GM12872 (cell line): Measurements from ENCODE around the gene MZF1.

Experiments used
- TF ChIP-seq, protein P1 (sequence below): IDR thresholded peaks from 3 replicates; pipeline ENCODE4 v1.5.1; 2011; ENCODE audit warnings: low read depth, mild to moderate bottlenecking, low read length, moderate library complexity; ENCODE audit not compliant: insufficient read depth

Gene MZF1

DNA sequence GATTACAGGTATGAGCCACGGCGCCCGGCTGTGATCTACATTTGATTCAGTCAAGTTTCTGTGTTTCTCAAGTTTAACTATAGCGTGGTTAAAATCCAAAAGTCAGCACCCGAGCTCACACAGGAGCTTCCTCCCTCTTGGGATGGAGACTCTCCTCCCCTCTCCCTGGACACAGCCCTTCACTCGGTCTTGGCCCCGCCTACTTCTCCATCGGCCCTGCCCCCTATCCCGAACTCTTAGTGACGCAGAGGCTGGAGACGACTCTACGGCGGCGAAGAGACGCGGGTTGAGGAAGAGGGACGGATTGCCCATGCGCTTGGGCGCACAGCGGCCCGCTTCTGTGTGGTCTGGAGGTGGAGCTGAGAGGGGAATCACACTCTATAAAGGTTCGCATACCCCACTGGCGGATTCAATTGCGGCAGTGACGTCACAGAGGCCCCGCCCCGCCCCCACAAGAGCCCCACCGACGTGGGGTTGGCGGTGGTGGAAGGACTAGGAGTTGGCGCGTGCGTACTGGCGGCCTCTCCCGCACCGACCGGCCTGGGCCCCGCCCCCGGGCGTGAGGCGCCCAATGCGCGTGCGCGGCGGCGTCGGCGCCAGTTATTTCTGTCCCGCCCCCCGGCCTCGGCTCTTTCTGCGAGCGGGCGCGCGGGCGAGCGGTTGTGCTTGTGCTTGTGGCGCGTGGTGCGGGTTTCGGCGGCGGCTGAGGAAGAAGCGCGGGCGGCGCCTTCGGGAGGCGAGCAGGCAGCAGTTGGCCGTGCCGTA lies 29.1 kb downstream of the MZF1 start, which contains the start of gene TRIM28:
TRIM28 (plus strand) TSS at position 239 of the 765 bp plus-strand sequence. CDS start 694 bp downstream, outside the sequence.
- TF ChIP-seq, protein P1, sequence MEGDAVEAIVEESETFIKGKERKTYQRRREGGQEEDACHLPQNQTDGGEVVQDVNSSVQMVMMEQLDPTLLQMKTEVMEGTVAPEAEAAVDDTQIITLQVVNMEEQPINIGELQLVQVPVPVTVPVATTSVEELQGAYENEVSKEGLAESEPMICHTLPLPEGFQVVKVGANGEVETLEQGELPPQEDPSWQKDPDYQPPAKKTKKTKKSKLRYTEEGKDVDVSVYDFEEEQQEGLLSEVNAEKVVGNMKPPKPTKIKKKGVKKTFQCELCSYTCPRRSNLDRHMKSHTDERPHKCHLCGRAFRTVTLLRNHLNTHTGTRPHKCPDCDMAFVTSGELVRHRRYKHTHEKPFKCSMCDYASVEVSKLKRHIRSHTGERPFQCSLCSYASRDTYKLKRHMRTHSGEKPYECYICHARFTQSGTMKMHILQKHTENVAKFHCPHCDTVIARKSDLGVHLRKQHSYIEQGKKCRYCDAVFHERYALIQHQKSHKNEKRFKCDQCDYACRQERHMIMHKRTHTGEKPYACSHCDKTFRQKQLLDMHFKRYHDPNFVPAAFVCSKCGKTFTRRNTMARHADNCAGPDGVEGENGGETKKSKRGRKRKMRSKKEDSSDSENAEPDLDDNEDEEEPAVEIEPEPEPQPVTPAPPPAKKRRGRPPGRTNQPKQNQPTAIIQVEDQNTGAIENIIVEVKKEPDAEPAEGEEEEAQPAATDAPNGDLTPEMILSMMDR = no peak

DNA sequence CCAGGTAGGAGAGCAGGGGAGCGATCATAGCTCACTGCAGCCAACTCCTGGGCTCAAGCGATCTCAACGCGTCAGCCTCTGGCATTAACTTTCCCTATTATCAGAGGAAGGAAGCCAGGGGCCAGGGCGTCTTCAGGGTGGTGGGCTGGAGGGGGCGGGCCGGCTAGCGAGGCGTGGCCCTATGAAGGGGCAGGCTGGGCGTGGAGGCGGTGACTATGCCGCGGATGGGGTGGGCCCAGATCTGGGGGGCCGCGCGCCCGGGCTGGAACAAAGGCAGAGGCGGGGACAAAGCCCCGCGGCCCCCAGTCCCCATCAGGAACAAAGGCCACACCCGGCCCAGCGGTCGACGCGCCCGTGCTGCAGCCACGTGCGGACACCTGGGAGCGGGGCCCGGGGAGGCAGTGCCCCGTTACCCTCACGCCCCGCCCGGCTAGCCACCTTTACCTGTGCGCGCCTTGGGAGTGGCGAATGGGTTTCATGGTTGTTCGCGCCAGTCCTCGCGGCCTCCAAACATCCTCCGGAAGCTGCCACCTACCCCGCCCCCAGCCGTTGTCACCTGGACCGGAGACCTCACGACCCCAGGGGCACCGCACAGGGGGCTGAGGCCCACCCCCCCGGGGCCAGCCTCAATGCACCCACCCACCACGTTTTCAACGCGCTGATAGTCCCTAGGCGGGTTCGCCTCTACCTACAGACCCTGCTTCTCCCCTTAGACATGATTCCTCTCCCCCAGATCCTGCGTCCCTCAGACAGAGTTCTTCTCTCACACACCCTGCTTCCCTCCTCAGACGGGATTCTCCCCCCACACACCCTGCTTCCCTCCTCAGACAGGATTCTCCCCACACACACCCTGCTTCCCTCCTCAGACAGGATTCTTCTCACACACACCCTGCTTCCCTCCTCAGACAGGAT lies 34.6 kb downstream of the MZF1 start:
- TF ChIP-seq, protein P1 = no peak

- TF ChIP-seq, protein P1 = no peak
Measured at GRCh38 chr19:58536852-58537798, 36.0 kb downstream of the MZF1 start.

- TF ChIP-seq, protein P1 = no peak
Measured at GRCh38 chr19:58535857-58536256, 37.3 kb downstream of the MZF1 start.

DNA sequence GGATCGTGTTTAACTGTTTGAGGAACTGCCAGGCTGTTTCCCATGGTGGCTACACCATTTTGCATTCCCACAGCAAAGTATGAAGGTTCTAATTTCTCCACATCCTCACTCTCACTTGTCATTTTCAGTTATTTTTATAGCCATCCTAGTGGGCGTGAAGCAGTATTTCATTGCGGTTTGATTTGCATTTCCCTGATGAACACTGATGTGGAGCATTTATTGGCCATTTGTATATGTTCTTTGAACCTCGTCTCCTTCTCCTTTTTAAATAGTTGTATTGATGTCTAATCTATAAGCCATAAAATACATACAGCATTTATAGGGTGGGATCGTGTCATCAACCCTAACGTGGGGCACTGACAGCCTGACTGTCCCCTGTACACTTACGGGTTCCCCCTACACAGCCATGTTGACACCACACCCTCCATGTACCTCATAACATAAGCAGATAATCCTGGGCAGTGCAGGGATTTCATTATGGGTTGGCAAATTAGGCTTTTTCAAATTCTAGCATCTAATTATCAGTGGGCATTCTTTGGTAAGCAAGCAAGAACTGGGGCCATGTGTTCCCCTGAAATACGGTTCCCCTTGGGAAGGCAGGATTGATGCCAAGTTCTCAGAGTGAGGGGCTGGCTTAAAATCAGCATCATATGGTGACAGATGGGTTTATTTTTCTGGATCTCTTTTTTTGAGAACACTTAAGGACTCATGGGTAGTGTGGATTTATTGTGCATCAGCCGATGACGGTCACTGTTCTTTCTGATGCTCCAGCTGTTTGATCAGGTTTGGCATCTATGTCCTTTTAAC lies 41.9 kb downstream of the MZF1 start:
- TF ChIP-seq, protein P1 = no peak

DNA sequence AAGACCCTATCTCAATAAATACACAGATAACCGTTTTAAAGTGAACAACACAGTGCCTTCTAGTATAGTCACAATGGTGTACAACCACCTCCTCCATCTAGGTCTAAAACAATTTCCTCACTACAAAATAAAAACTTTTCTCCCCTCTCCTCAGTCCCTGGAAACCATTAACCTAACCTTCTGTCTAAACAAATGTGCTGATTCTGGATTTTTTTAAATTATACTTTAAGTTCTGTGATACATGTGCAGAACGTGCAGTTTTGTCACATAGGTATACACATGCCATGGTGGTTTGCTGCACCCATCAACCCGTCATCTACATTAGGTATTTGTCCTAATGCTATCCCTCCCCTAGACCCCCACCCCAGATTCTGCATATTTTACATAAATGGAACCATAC lies 43.7 kb downstream of the MZF1 start:
- TF ChIP-seq, protein P1 = no peak
